HepG2 (cell line): ENCODE results near the gene MAEA. TPM values are rescaled to one million over a fixed set of nuclear protein-coding genes. Genes with fewer than 3 reads are reported as not detected.

Experiments used
- FLYWCH1 ChIP-seq: sonication (generic); formaldehyde crosslinking; IDR thresholded peaks from 2 replicates; pipeline ENCODE4 v1.8.1; 2023; ENCODE audit warnings: mild to moderate bottlenecking, missing genetic modification reagents
- FOXC1 ChIP-seq: sonication (generic); formaldehyde crosslinking; IDR thresholded peaks from 2 replicates; pipeline ENCODE4 v1.8.0; 2022; ENCODE audit warnings: mild to moderate bottlenecking, missing genetic modification reagents, borderline replicate concordance
- MAFK ChIP-seq, 2 experiments: IDR thresholded peaks in 1 of 2; conservative IDR thresholded peaks in 1 of 2; 2 replicates each; pipeline ENCODE4 v1.6.1; 2011; ENCODE audit warnings: improper control_type of control experiment in 2 of 2, low read length in 2 of 2
- STAG1 ChIP-seq: sonication (generic); formaldehyde crosslinking; IDR thresholded peaks from 2 replicates; pipeline ENCODE4 v1.4.0; 2020; ENCODE audit warnings: missing genetic modification reagents
- TGIF2 ChIP-seq: IDR thresholded peaks from 2 replicates; pipeline ENCODE4 v1.6.1; 2016; ENCODE audit warnings: control low read depth, missing compliant biosample characterization
- TOE1 ChIP-seq: sonication (generic); formaldehyde crosslinking; IDR thresholded peaks from 2 replicates; pipeline ENCODE4 v1.4.0; 2020; ENCODE audit warnings: mild to moderate bottlenecking, missing genetic modification reagents
- XRCC5 ChIP-seq: fragments of 200-400 bp; formaldehyde crosslinking; optimal IDR thresholded peaks from 2 replicates; pipeline ENCODE3; 2017; ENCODE audit warnings: mild to moderate bottlenecking, low read length
- ZNF251 ChIP-seq: sonication (generic); formaldehyde crosslinking; IDR thresholded peaks from 2 replicates; pipeline ENCODE4 v1.9.0; 2021; ENCODE audit warnings: mild to moderate bottlenecking, missing genetic modification reagents
- ZNF256 ChIP-seq: sonication (generic); formaldehyde crosslinking; conservative IDR thresholded peaks from 2 replicates; pipeline ENCODE4 v1.4.0; 2020; ENCODE audit warnings: missing genetic modification reagents
- ZNF546 ChIP-seq: sonication (generic); formaldehyde crosslinking; conservative IDR thresholded peaks from 2 replicates; pipeline ENCODE4 v1.8.1; 2023; ENCODE audit warnings: mild to moderate bottlenecking, missing genetic modification reagents
- ZNF720 ChIP-seq: sonication (generic); formaldehyde crosslinking; IDR thresholded peaks from 2 replicates; pipeline ENCODE4 v1.4.0; 2020; ENCODE audit warnings: missing genetic modification reagents
- polyA plus RNA-seq, 8 experiments: library from polyadenylated mRNA; depleted of rRNA in 3 of 8; stranded (reverse) in 7 of 8; unstranded in 1 of 8; fragments of >200 nt; fragmentation: Illumina TruSeq in 4 of 8; extraction: Trizol in 4 of 8; gene quantifications; 2 replicates each; pipeline versions ENCODE4 v1.2.1 to v1.2.3, GENCODE V29; 2011 to 2016; ENCODE audit warnings: low read depth in 4 of 8, missing spikeins in 1 of 8, mixed read lengths in 1 of 8; ENCODE audit not compliant: insufficient read depth in 1 of 8
- total RNA-seq, 5 experiments: library from RNA; depleted of rRNA; stranded (reverse); fragments of >200 nt; fragmentation: Illumina TruSeq; extraction: Trizol; gene quantifications; 2 replicates each; pipeline ENCODE4 v1.2.3, GENCODE V29; 2016; ENCODE audit warnings: low read depth in 1 of 5
- TF ChIP-seq, protein P1 (sequence below): sonication (generic); formaldehyde crosslinking; IDR thresholded peaks from 2 replicates; pipeline ENCODE4 v1.5.1; 2020; ENCODE audit warnings: mild to moderate bottlenecking, missing genetic modification reagents, moderate library complexity
- TF ChIP-seq, protein P2 (sequence below), 2 experiments: sonication (generic) in 1 of 2; formaldehyde crosslinking in 1 of 2; IDR thresholded peaks; 2 replicates each; pipeline versions ENCODE4 v1.4.0 to v1.6.1; 2016 to 2020; ENCODE audit warnings: borderline replicate concordance in 1 of 2, low read depth in 1 of 2, mild to moderate bottlenecking in 1 of 2, missing genetic modification reagents in 1 of 2

The MAEA gene
- total and polyA plus RNA-seq, 2 of the 13 experiments (the other 11 are each of a cell fraction or from before 2014, with no cell fraction given), result 52.0 to 57.1 TPM

DNA sequence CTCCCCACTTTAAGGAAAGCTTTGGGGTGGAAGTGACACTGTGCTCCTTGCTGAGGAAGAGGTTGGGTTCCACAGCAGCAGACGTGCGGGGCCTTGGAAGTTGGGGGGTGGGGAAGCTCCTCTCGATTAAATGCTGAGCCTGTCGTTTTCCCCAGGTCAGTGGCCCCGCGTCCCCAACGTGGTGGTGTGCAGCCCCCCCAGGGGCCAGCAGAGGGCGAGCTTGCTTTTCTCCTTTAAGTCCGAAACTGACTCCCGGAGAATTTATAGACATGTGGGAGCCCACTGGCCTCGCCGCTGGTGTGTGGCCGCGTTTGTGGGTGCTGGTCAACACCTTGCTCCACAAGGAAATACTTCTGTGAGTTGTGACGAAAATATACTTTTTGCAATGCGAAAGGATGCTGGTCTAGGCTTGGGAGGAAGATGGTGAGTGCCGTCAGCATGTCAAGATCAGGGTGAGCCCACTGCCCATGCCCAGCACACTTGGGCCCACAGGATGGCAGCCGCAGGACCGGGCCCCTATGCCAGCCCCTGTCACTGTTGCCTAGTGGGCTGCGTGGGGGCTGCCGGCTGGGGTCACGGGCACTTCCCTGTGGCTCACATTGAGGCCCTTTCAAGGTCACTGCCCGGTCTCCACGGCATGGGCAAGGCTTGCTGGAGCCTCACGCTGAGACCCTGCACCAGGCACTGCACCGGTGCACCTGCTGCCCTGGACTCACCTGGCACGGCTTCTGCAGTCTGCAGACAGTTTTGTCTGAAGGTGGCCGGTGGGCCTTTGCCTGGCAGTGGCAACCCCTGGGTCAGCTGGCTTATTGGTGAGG lies 66.7 kb downstream of the MAEA start (continued):
- TF ChIP-seq ZNF720 (CRISPR knock-in tag) (no peak), TGIF2 (CRISPR knock-in tag) (no peak), ZNF251 (CRISPR knock-in tag) (no peak), FOXC1 (no peak), TOE1 (CRISPR knock-in tag) (no peak), ZNF546 (no peak), FLYWCH1 (no peak), STAG1 (CRISPR knock-in tag) (peak; percentile 74), ZNF256 (CRISPR knock-in tag) (no peak), MAFK (conservative IDR thresholded peaks at IDR 0.05 in 1 of 2, IDR thresholded peaks at IDR 0.05 in 1 of 2; ENCODE audit: low read length in 2 of 2) (peak; percentile 45 to 67; a peak in 3 of 4 replicates), XRCC5 (peak; percentile 64)
- TF ChIP-seq, protein P1, sequence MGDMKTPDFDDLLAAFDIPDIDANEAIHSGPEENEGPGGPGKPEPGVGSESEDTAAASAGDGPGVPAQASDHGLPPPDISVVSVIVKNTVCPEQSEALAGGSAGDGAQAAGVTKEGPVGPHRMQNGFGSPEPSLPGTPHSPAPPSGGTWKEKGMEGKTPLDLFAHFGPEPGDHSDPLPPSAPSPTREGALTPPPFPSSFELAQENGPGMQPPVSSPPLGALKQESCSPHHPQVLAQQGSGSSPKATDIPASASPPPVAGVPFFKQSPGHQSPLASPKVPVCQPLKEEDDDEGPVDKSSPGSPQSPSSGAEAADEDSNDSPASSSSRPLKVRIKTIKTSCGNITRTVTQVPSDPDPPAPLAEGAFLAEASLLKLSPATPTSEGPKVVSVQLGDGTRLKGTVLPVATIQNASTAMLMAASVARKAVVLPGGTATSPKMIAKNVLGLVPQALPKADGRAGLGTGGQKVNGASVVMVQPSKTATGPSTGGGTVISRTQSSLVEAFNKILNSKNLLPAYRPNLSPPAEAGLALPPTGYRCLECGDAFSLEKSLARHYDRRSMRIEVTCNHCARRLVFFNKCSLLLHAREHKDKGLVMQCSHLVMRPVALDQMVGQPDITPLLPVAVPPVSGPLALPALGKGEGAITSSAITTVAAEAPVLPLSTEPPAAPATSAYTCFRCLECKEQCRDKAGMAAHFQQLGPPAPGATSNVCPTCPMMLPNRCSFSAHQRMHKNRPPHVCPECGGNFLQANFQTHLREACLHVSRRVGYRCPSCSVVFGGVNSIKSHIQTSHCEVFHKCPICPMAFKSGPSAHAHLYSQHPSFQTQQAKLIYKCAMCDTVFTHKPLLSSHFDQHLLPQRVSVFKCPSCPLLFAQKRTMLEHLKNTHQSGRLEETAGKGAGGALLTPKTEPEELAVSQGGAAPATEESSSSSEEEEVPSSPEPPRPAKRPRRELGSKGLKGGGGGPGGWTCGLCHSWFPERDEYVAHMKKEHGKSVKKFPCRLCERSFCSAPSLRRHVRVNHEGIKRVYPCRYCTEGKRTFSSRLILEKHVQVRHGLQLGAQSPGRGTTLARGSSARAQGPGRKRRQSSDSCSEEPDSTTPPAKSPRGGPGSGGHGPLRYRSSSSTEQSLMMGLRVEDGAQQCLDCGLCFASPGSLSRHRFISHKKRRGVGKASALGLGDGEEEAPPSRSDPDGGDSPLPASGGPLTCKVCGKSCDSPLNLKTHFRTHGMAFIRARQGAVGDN (CRISPR knock-in tag), result 0 out of 2 replicates have a peak, but pooled peaks have one; percentile 14
- TF ChIP-seq, protein P2, sequence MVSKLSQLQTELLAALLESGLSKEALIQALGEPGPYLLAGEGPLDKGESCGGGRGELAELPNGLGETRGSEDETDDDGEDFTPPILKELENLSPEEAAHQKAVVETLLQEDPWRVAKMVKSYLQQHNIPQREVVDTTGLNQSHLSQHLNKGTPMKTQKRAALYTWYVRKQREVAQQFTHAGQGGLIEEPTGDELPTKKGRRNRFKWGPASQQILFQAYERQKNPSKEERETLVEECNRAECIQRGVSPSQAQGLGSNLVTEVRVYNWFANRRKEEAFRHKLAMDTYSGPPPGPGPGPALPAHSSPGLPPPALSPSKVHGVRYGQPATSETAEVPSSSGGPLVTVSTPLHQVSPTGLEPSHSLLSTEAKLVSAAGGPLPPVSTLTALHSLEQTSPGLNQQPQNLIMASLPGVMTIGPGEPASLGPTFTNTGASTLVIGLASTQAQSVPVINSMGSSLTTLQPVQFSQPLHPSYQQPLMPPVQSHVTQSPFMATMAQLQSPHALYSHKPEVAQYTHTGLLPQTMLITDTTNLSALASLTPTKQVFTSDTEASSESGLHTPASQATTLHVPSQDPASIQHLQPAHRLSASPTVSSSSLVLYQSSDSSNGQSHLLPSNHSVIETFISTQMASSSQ (IDR thresholded peaks at IDR 0.05; ENCODE audit: low read depth), result no peak
- TF ChIP-seq, protein P2 (CRISPR knock-in tag; IDR thresholded peaks at IDR 0.05; ENCODE audit: borderline replicate concordance), result no peak
